HepG2 (cell line): ENCODE measurements around the gene DSCAM.

Experiments used
- HOXA3 ChIP-seq: sonication (generic); formaldehyde crosslinking; IDR thresholded peaks from 2 replicates; pipeline ENCODE4 v1.5.0; 2020; ENCODE audit warnings: missing genetic modification reagents
- RAD21 ChIP-seq: fragments of 450-650 bp; formaldehyde crosslinking; IDR thresholded peaks from 2 replicates; pipeline ENCODE4 v1.5.0; 2020; ENCODE audit warnings: mild to moderate bottlenecking

- TF ChIP-seq HOXA3 (CRISPR knock-in tag) (no peak), RAD21 (CRISPR knock-in tag) (no peak)
These were observed 619.9 kb downstream of the DSCAM start for GRCh38 chr21:40227096-40227495.
